K562 (cell line): ENCODE measurements around the gene IP6K3.

ENCODE experiments used
- BACH1 ChIP-seq: fragments of 200-800 bp; sonication (Bioruptor generic); IDR thresholded peaks from 2 replicates; pipeline ENCODE4 v1.6.1; 2016; ENCODE audit warnings: missing genetic modification characterization, missing compliant biosample characterization
- CHD2 ChIP-seq: IDR thresholded peaks from 2 replicates; pipeline ENCODE4 v1.6.1; 2011; ENCODE audit warnings: low read depth, low read length
- FOXP4 ChIP-seq: sonication (generic); formaldehyde crosslinking; IDR thresholded peaks from 2 replicates; pipeline ENCODE4 v1.8.0; 2022; ENCODE audit warnings: mild to moderate bottlenecking, missing genetic modification reagents, borderline replicate concordance
- GATA2 ChIP-seq: sonication (generic); formaldehyde crosslinking; IDR thresholded peaks from 2 replicates; pipeline ENCODE4 v1.4.0; 2020; ENCODE audit warnings: mild to moderate bottlenecking, missing genetic modification reagents
- POLR2A ChIP-seq: fragments of 450-650 bp; conservative IDR thresholded peaks from 2 replicates; pipeline ENCODE4 v1.6.1; 2016
- SIN3A ChIP-seq, 2 experiments: fragments of 150-350 bp in 1 of 2; IDR thresholded peaks; 2 replicates each; pipeline ENCODE4 v1.6.1; 2011 to 2016; ENCODE audit warnings: borderline replicate concordance in 2 of 2, low read depth in 2 of 2, low read length in 2 of 2, mild to moderate bottlenecking in 2 of 2, moderate library complexity in 2 of 2; ENCODE audit not compliant: control insufficient read depth in 1 of 2
- SMAD1 ChIP-seq: fragments of 150-350 bp; IDR thresholded peaks from 2 replicates; pipeline ENCODE4 v1.6.1; 2014; ENCODE audit warnings: low read length, low read depth; ENCODE audit not compliant: partially characterized antibody
- ZNF121 ChIP-seq: sonication (generic); formaldehyde crosslinking; conservative IDR thresholded peaks from 2 replicates; pipeline ENCODE4 v1.8.0; 2022; ENCODE audit warnings: missing genetic modification reagents
- TF ChIP-seq, protein P1 (sequence below), 3 experiments: IDR thresholded peaks in 2 of 3; conservative IDR thresholded peaks in 1 of 3; 2 replicates each; pipeline ENCODE4 v1.5.1; 2011 to 2012; ENCODE audit warnings: low read length in 3 of 3, mild to moderate bottlenecking in 3 of 3, control low read depth in 2 of 3, improper control_type of control experiment in 1 of 3, inconsistent platforms in 1 of 3, low read depth in 1 of 3, mixed read lengths in 1 of 3, moderate library complexity in 1 of 3; ENCODE audit not compliant: insufficient read depth in 2 of 3
- TF ChIP-seq, protein P2 (sequence below): fragments of 450-650 bp; IDR thresholded peaks from 2 replicates; pipeline ENCODE4 v1.6.1; 2017; ENCODE audit warnings: mild to moderate bottlenecking, moderate library complexity

- TF ChIP-seq SIN3A (IDR thresholded peaks at IDR 0.05; ENCODE audit: borderline replicate concordance in 2 of 2, control insufficient read depth in 1 of 2, low read depth in 2 of 2, low read length in 2 of 2) (no peak), POLR2A (no peak), CHD2 (no peak), GATA2 (CRISPR knock-in tag) (no peak), FOXP4 (CRISPR knock-in tag) (no peak), BACH1 (tag) (no peak), SMAD1 (no peak), ZNF121 (no peak)
- TF ChIP-seq, protein P1, sequence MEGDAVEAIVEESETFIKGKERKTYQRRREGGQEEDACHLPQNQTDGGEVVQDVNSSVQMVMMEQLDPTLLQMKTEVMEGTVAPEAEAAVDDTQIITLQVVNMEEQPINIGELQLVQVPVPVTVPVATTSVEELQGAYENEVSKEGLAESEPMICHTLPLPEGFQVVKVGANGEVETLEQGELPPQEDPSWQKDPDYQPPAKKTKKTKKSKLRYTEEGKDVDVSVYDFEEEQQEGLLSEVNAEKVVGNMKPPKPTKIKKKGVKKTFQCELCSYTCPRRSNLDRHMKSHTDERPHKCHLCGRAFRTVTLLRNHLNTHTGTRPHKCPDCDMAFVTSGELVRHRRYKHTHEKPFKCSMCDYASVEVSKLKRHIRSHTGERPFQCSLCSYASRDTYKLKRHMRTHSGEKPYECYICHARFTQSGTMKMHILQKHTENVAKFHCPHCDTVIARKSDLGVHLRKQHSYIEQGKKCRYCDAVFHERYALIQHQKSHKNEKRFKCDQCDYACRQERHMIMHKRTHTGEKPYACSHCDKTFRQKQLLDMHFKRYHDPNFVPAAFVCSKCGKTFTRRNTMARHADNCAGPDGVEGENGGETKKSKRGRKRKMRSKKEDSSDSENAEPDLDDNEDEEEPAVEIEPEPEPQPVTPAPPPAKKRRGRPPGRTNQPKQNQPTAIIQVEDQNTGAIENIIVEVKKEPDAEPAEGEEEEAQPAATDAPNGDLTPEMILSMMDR (IDR thresholded peaks at IDR 0.05 in 2 of 3, conservative IDR thresholded peaks at IDR 0.05 in 1 of 3; ENCODE audit: insufficient read depth in 2 of 3, low read depth in 1 of 3, low read length in 3 of 3): no peak
- TF ChIP-seq, protein P2, sequence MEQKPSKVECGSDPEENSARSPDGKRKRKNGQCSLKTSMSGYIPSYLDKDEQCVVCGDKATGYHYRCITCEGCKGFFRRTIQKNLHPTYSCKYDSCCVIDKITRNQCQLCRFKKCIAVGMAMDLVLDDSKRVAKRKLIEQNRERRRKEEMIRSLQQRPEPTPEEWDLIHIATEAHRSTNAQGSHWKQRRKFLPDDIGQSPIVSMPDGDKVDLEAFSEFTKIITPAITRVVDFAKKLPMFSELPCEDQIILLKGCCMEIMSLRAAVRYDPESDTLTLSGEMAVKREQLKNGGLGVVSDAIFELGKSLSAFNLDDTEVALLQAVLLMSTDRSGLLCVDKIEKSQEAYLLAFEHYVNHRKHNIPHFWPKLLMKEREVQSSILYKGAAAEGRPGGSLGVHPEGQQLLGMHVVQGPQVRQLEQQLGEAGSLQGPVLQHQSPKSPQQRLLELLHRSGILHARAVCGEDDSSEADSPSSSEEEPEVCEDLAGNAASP: no peak
These were observed 28.1 kb upstream of the IP6K3 start for GRCh38 chr6:33774774-33775173.
